ENCODE results near the gene FAM24B. TPM values are rescaled to one million over a fixed set of nuclear protein-coding genes. Genes with fewer than 3 reads are reported as not detected.

FAM24B gene
- polyA plus RNA-seq, 1 of the 3 experiments (the other 2 are of a cell fraction): 8.8 TPM

DNA sequence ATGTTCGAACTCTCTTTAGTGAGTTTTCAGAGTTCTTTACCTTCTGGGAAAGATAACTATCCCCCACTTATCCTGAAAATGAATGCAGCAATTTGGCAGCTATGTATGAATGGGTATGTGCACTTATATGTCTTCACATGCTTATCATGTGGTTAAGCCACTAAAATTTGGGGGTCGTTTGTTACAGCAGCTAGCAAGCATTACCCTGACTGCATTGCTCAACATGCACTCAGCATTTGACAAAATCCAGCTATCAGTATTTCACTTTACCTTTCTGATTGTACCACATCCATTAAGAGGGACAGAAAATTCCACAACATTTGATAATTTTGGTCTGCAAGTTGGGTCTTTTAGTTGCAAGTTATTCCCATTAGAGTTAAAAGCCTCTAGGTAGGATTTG is 43.5 kb downstream of the FAM24B start (continued):
- TF ChIP-seq, protein P1, sequence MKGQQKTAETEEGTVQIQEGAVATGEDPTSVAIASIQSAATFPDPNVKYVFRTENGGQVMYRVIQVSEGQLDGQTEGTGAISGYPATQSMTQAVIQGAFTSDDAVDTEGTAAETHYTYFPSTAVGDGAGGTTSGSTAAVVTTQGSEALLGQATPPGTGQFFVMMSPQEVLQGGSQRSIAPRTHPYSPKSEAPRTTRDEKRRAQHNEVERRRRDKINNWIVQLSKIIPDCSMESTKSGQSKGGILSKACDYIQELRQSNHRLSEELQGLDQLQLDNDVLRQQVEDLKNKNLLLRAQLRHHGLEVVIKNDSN (IDR thresholded peaks at IDR 0.05; ENCODE audit: borderline replicate concordance, low read depth): no peak

DNA sequence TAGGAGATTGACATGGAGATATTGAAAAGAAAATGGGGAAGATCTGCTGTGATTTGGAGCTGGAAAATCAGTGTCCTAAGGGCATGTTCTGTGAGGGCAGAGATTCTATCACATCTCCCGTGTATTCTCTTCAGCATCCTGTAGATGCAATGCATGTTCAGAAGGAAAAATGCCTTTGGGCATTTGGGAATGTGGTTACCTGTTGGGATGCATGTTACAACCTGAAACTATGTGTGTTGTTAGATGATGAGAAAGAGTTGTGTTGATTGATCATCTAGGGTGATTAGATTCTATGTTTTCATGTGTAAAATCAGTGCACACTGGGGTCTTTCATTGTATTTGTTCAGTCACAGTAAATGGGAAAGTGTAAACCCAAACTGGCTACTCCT is 48.4 kb downstream of the FAM24B start:
- Histone ChIP-seq H3K9me3 (no peaks in the 10 kb centered on the region), H3K27me3 (ENCODE audit: insufficient read depth) (peaks cover 6% of the 10 kb centered on the region; the same call in 1 of the 2 replicates), H3K9ac (no peak overlapping the region), H3K79me2 (ENCODE audit: insufficient read depth) (no peaks in the 10 kb centered on the region), H3F3A (replicated peaks; ENCODE audit: insufficient read depth) (no peaks in the 10 kb centered on the region), H2AFZ (ENCODE audit: low read depth) (no peak overlapping the region), H3K27ac (ENCODE audit: low read depth in 2 of 2, low read length in 1 of 2) (no peak overlapping the region), H3K9me2 (no peaks in the 10 kb centered on the region), H4K20me1 (ENCODE audit: insufficient read depth) (no peaks in the 10 kb centered on the region), H3K36me3 (replicated peaks in 1 of 2; ENCODE audit: control insufficient read depth in 1 of 2, insufficient read depth in 2 of 2, low read length in 1 of 2) (peaks cover 5 to 11% of the 10 kb centered on the region in 2 experiments), H3K4me2 (no peak overlapping the region), H3K4me3 (ENCODE audit: low read depth in 2 of 2, low read length in 1 of 2) (no peak overlapping the region), H3K4me1 (ENCODE audit: control insufficient read depth in 1 of 2, insufficient read depth in 2 of 2, low read depth in 1 of 2, low read length in 1 of 2) (no peaks in the 10 kb centered on the region)
- ChIA-PET POLR2A (no interaction called here), CTCF (no interaction called here)
- WGBS (ENCODE audit: low lambda C conversion rate): 18% methylated on average over 1 of the region's 1 CpG
- no peak for DNase-seq
- TF ChIP-seq, protein P2, sequence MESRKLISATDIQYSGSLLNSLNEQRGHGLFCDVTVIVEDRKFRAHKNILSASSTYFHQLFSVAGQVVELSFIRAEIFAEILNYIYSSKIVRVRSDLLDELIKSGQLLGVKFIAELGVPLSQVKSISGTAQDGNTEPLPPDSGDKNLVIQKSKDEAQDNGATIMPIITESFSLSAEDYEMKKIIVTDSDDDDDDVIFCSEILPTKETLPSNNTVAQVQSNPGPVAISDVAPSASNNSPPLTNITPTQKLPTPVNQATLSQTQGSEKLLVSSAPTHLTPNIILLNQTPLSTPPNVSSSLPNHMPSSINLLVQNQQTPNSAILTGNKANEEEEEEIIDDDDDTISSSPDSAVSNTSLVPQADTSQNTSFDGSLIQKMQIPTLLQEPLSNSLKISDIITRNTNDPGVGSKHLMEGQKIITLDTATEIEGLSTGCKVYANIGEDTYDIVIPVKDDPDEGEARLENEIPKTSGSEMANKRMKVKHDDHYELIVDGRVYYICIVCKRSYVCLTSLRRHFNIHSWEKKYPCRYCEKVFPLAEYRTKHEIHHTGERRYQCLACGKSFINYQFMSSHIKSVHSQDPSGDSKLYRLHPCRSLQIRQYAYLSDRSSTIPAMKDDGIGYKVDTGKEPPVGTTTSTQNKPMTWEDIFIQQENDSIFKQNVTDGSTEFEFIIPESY (IDR thresholded peaks at IDR 0.05; ENCODE audit: borderline replicate concordance, low read depth): no peak
- TF ChIP-seq JUND (IDR thresholded peaks at IDR 0.05) (no peak), MXI1 (IDR thresholded peaks at IDR 0.05; ENCODE audit: low read depth, low read length) (no peak), NFIC (IDR thresholded peaks at IDR 0.05; ENCODE audit: borderline replicate concordance) (no peak), CHD2 (IDR thresholded peaks at IDR 0.05; ENCODE audit: low read length, partially characterized antibody) (no peak)

DNA sequence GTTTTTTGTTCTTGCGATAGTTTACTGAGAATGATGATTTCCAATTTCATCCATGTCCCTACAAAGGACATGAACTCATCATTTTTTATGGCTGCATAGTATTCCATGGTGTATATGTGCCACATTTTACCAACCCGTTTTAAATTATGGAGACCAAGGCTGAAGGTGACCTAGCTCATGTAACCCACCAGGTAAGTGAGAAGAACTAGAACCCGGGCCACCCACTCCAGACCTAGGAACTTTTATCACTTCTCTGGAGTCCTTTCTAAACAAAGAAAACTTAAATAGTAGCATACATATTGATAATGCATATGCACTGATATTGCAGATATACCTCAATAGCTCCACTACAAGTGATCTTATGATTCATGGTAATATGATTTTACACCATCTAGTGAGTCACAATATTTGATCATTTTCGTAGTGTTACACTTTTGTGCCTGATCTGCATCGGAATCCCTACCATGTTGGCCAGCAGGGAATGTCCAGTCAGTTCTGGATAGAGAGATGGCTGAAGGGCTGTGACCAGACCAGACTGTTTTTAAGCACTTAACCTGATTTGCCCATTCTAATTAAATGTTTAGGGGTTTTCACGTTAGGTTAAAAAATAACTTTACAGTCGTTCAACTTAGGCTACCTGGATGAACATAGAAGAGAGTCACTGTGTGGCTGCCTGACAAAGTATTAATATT is 49.0 kb downstream of the FAM24B start:
- Histone ChIP-seq H3K79me2 (ENCODE audit: insufficient read depth) (no peaks in the 10 kb centered on the region), H3K36me3 (replicated peaks in 1 of 2; ENCODE audit: control insufficient read depth in 1 of 2, insufficient read depth in 2 of 2, low read length in 1 of 2) (peaks cover 5 to 8% of the 10 kb centered on the region in 2 experiments), H3F3A (replicated peaks; ENCODE audit: insufficient read depth) (no peaks in the 10 kb centered on the region), H3K4me3 (ENCODE audit: low read depth in 2 of 2, low read length in 1 of 2) (no peak overlapping the region), H3K27ac (ENCODE audit: low read depth in 2 of 2, low read length in 1 of 2) (no peak overlapping the region), H3K9ac (no peak overlapping the region), H3K4me1 (ENCODE audit: control insufficient read depth in 1 of 2, insufficient read depth in 2 of 2, low read depth in 1 of 2, low read length in 1 of 2) (no peaks in the 10 kb centered on the region), H3K9me2 (no peaks in the 10 kb centered on the region), H3K27me3 (ENCODE audit: insufficient read depth) (peaks cover 7% of the 10 kb centered on the region; the same call in 1 of the 2 replicates), H2AFZ (ENCODE audit: low read depth) (no peak overlapping the region), H3K9me3 (no peaks in the 10 kb centered on the region), H4K20me1 (ENCODE audit: insufficient read depth) (no peaks in the 10 kb centered on the region), H3K4me2 (no peak overlapping the region)
- ChIA-PET POLR2A (no interaction called here), CTCF (no interaction called here)
- TF ChIP-seq JUND (IDR thresholded peaks at IDR 0.05): no peak
- no peak for DNase-seq
- WGBS (ENCODE audit: low lambda C conversion rate): 62% methylated on average over 7 of the region's 7 CpGs
